Endothelial cell (in vitro differentiated cells): ENCODE results near the gene SNRNP27. TPM values are rescaled to one million over a fixed set of nuclear protein-coding genes. Genes with fewer than 3 reads are reported as not detected.

Experiments used
- DNase-seq: peaks from one replicate; pipeline ENCODE4 v3.0.0; 2021; ENCODE audit warnings: low spot score
- H3K27ac Mint-ChIP-seq: one replicate; pipeline ENCODE4 v1.8.0; 2021; ENCODE audit warnings: mixed read lengths, inconsistent platforms; ENCODE audit not compliant: unreplicated experiment
- H3K27me3 Mint-ChIP-seq: one replicate; pipeline ENCODE4 v1.8.0; 2021; ENCODE audit warnings: mild to moderate bottlenecking, moderate library complexity, mixed read lengths, inconsistent platforms; ENCODE audit not compliant: unreplicated experiment
- H3K36me3 Mint-ChIP-seq: one replicate; pipeline ENCODE4 v1.8.0; 2021; ENCODE audit warnings: mild to moderate bottlenecking, low read depth, mixed read lengths, inconsistent platforms; ENCODE audit not compliant: unreplicated experiment
- H3K4me1 Mint-ChIP-seq: one replicate; pipeline ENCODE4 v1.8.0; 2021; ENCODE audit warnings: mild to moderate bottlenecking, mixed read lengths, inconsistent platforms; ENCODE audit not compliant: unreplicated experiment
- H3K4me3 Mint-ChIP-seq: one replicate; pipeline ENCODE4 v1.8.0; 2021; ENCODE audit warnings: mild to moderate bottlenecking, mixed read lengths, inconsistent platforms; ENCODE audit not compliant: unreplicated experiment
- H3K9me3 Mint-ChIP-seq: one replicate; pipeline ENCODE4 v1.8.0; 2021; ENCODE audit warnings: mixed read lengths, inconsistent platforms; ENCODE audit not compliant: unreplicated experiment
- CTCF ChIP-seq: fragments of 200-600 bp; sonication (generic); IDR thresholded peaks from one replicate; pipeline ENCODE4 v1.5.0; 2021; ENCODE audit warnings: antibody characterized with exemption; ENCODE audit not compliant: unreplicated experiment
- total RNA-seq: library from RNA; stranded (reverse); fragmentation: NEBNext Ultra II Directional; extraction: Animal tissue kit (Norgen Biotek cat#: 25700); gene quantifications from one replicate; pipeline ENCODE4 v1.2.1, GENCODE V29; 2021; ENCODE audit not compliant: unreplicated experiment

SNRNP27 gene
- total RNA-seq, 1 donor from 2014 or later, result 37.0 TPM

- Mint-ChIP-seq H3K27ac (no peak overlapping the region), H3K27me3 (peaks cover 6% of the 10 kb centered on the region), H3K4me1 (no peaks in the 10 kb centered on the region), H3K9me3 (no peaks in the 10 kb centered on the region), H3K4me3 (no peak overlapping the region), H3K36me3 (no peaks in the 10 kb centered on the region)
- no peak for TF ChIP-seq CTCF
- DNase-seq, result no peak
Measured at GRCh38 chr2:69917852-69918251, 24.1 kb downstream of the SNRNP27 start.

- Mint-ChIP-seq H3K4me1 (no peaks in the 10 kb centered on the region), H3K36me3 (no peaks in the 10 kb centered on the region), H3K27me3 (peaks cover 4% of the 10 kb centered on the region), H3K4me3 (no peak overlapping the region), H3K9me3 (no peaks in the 10 kb centered on the region), H3K27ac (no peak overlapping the region)
- TF ChIP-seq CTCF, result no peak
- DNase-seq, result no peak
Measured at GRCh38 chr2:69918401-69918800, 24.6 kb downstream of the SNRNP27 start.

GRCh38 chr2:69923116-69923515 is 29.4 kb downstream of the SNRNP27 start:
- H3K27me3 Mint-ChIP-seq, result no peaks in the 10 kb centered on the region
- H3K36me3 Mint-ChIP-seq, result no peaks in the 10 kb centered on the region
- TF ChIP-seq CTCF, result no peak
- H3K9me3 Mint-ChIP-seq, result no peaks in the 10 kb centered on the region
- H3K4me3 Mint-ChIP-seq, result no peak overlapping the region
- H3K27ac Mint-ChIP-seq, result no peak overlapping the region
- H3K4me1 Mint-ChIP-seq, result no peaks in the 10 kb centered on the region
- no peak for DNase-seq

GRCh38 chr2:69926849-69927515 is 33.2 kb downstream of the SNRNP27 start:
- DNase-seq, result no peak
- Mint-ChIP-seq H3K4me1 (peaks cover 4% of the 10 kb centered on the region), H3K27me3 (no peaks in the 10 kb centered on the region), H3K9me3 (no peaks in the 10 kb centered on the region), H3K27ac (no peak overlapping the region), H3K4me3 (no peak overlapping the region), H3K36me3 (no peaks in the 10 kb centered on the region)
- no peak for TF ChIP-seq CTCF

GRCh38 chr2:69931832-69932595 is 38.3 kb downstream of the SNRNP27 start:
- no peaks in the 10 kb centered on the region for H3K9me3 Mint-ChIP-seq
- H3K4me1 Mint-ChIP-seq, result peaks cover 24% of the 10 kb centered on the region
- no peak overlapping the region for H3K4me3 Mint-ChIP-seq
- no peak for TF ChIP-seq CTCF
- no peaks in the 10 kb centered on the region for H3K27me3 Mint-ChIP-seq
- H3K36me3 Mint-ChIP-seq, result peaks cover 14% of the 10 kb centered on the region
- no peak for DNase-seq
- no peak overlapping the region for H3K27ac Mint-ChIP-seq
